ENCODE data around the gene HOXC10.
A peak's percentile ranks its signal among the peaks of the same experiment; 100 is the strongest.

- no peak for TF ChIP-seq CTCF (conservative IDR thresholded peaks at IDR 0.05; ENCODE audit: low read depth in 2 of 2)
- TF ChIP-seq EZH2 (IDR thresholded peaks at IDR 0.05; ENCODE audit: low read depth, unreplicated experiment), result peak; percentile 90
- no peak for TF ChIP-seq ZNF331 (CRISPR knock-in tag; IDR thresholded peaks at IDR 0.05; ENCODE audit: low read depth)
- TF ChIP-seq NANOG (IDR thresholded peaks at IDR 0.05; ENCODE audit: borderline replicate concordance), result no peak
- TF ChIP-seq POLR2AphosphoS5 (IDR thresholded peaks at IDR 0.05; ENCODE audit: low read depth), result no peak
- no peak for TF ChIP-seq ZNF114 (CRISPR knock-in tag; IDR thresholded peaks at IDR 0.05)
- TF ChIP-seq, protein P1, sequence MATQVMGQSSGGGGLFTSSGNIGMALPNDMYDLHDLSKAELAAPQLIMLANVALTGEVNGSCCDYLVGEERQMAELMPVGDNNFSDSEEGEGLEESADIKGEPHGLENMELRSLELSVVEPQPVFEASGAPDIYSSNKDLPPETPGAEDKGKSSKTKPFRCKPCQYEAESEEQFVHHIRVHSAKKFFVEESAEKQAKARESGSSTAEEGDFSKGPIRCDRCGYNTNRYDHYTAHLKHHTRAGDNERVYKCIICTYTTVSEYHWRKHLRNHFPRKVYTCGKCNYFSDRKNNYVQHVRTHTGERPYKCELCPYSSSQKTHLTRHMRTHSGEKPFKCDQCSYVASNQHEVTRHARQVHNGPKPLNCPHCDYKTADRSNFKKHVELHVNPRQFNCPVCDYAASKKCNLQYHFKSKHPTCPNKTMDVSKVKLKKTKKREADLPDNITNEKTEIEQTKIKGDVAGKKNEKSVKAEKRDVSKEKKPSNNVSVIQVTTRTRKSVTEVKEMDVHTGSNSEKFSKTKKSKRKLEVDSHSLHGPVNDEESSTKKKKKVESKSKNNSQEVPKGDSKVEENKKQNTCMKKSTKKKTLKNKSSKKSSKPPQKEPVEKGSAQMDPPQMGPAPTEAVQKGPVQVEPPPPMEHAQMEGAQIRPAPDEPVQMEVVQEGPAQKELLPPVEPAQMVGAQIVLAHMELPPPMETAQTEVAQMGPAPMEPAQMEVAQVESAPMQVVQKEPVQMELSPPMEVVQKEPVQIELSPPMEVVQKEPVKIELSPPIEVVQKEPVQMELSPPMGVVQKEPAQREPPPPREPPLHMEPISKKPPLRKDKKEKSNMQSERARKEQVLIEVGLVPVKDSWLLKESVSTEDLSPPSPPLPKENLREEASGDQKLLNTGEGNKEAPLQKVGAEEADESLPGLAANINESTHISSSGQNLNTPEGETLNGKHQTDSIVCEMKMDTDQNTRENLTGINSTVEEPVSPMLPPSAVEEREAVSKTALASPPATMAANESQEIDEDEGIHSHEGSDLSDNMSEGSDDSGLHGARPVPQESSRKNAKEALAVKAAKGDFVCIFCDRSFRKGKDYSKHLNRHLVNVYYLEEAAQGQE (IDR thresholded peaks at IDR 0.05; ENCODE audit: unreplicated experiment), result no peak
- no peak for TF ChIP-seq JUNB (IDR thresholded peaks at IDR 0.05; ENCODE audit: unreplicated experiment)
- peak; percentile 31 for TF ChIP-seq EZH2phosphoT487 (IDR thresholded peaks at IDR 0.05; ENCODE audit: unreplicated experiment)
- no peak for TF ChIP-seq CREB1 (CRISPR knock-in tag; IDR thresholded peaks at IDR 0.05; ENCODE audit: low read depth)
- no peak for TF ChIP-seq ETS1 (IDR thresholded peaks at IDR 0.05)
- no peak for TF ChIP-seq STAT1 (IDR thresholded peaks at IDR 0.05; ENCODE audit: unreplicated experiment)
- TF ChIP-seq ZNF462 (CRISPR knock-in tag; IDR thresholded peaks at IDR 0.05), result no peak
These were observed 6.2 kb upstream of the HOXC10 start for GRCh38 chr12:53978477-53979356.

Measured in GM23338 (cell line).